ENCODE results near the gene TMEM126B.
"Not testable (repeated sequence)": the region's sequence is repeated elsewhere in the genome, so short reads cannot be mapped to it uniquely, and the experiment has no call there.

DNA sequence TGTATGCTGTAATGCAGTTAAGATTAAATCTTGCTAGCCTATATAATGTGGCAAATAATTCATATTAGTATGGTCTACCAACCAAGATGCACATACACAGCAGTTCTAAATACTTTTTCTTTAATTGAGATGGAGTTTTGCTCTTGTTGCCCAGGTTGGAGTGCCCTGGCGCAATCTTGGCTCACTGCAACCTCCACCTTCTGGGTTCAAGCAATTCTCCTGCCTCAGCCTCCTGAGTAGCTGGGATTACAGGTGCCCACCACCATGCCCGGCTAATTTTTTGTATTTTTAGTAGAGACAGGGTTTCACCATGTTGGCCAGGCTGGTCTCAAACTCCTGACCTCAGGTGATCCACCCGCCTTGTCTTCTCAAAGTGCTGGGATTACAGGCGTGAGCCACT is 25.9 kb downstream of the TMEM126B start:
- not testable (repeated sequence) for TF ChIP-seq SIN3B (IDR thresholded peaks at IDR 0.05; ENCODE audit: low read length); TBL1XR1 (IDR thresholded peaks at IDR 0.05; ENCODE audit: borderline replicate concordance, low read length, partially characterized antibody); FOXK2 (IDR thresholded peaks at IDR 0.05); HOXA7 (CRISPR knock-in tag; IDR thresholded peaks at IDR 0.05); NCOA2 (CRISPR knock-in tag; IDR thresholded peaks at IDR 0.05); ZNF136 (CRISPR knock-in tag; IDR thresholded peaks at IDR 0.05; ENCODE audit: low read depth); ZIK1 (CRISPR knock-in tag; IDR thresholded peaks at IDR 0.05; ENCODE audit: borderline replicate concordance, low read depth); POLR2A (IDR thresholded peaks at IDR 0.05; ENCODE audit: insufficient read depth in 1 of 2, low read depth in 2 of 2, low read length in 2 of 2); BRD4 (CRISPR knock-in tag; IDR thresholded peaks at IDR 0.05); ZNF747 (CRISPR knock-in tag; IDR thresholded peaks at IDR 0.05; ENCODE audit: borderline replicate concordance); ARNTL (CRISPR knock-in tag; IDR thresholded peaks at IDR 0.05); TAF1 (CRISPR knock-in tag; IDR thresholded peaks at IDR 0.05); PLRG1 (conservative IDR thresholded peaks at IDR 0.05)
